Mucosa of descending colon (tissue), 3 donors: ENCODE results near the gene LCMT2. TPM values are rescaled to one million over a fixed set of nuclear protein-coding genes. Genes with fewer than 3 reads are reported as not detected.
A peak's percentile ranks its signal among the peaks of the same experiment; 100 is the strongest.

Experiments used
- ATAC-seq: fragments of 200-7000 bp; cut with Tn5 transposase; one replicate; pipeline ENCODE4 v1.9.1; 2020; ENCODE audit warnings: mild to moderate bottlenecking, moderate library complexity
- DNase-seq, 3 donors: peaks; one replicate each; pipeline ENCODE4 v3.0.0-alpha.2; 2020
- H3K36me3 ChIP-seq: fragments of 200-600 bp; one replicate; pipeline ENCODE4 v1.8.0; 2021; ENCODE audit warnings: low read depth, mild to moderate bottlenecking
- H3K4me1 ChIP-seq: fragments of 200-600 bp; one replicate; pipeline ENCODE4 v1.8.0; 2021; ENCODE audit warnings: low read depth, mild to moderate bottlenecking
- H3K4me3 ChIP-seq: fragments of 200-600 bp; one replicate; pipeline ENCODE4 v1.8.0; 2021; ENCODE audit warnings: mild to moderate bottlenecking
- H3K9me3 ChIP-seq: fragments of 200-600 bp; one replicate; pipeline ENCODE4 v1.8.0; 2021; ENCODE audit warnings: mild to moderate bottlenecking
- intact Hi-C, 2 donors: fragments of 100-400 bp; cut with DNase I in 1 of 2; cut with micrococcal nuclease in 1 of 2; formaldehyde crosslinking; loops; one replicate each; pipeline versions ENCODE4 v1.11.0 to v1.11.1; 2022; cut with DNase I, micrococcal nuclease
- total RNA-seq, 3 donors: library from RNA; stranded (reverse); fragmentation: NEBNext Ultra II Directional in 2 of 3; extraction: Animal tissue kit (Norgen Biotek cat#: 25700) in 2 of 3; gene quantifications; one replicate each; pipeline versions ENCODE4 v1.2.1 to v1.2.4, GENCODE V29; 2021 to 2023
- TF ChIP-seq, protein P1 (sequence below): fragments of 200-600 bp; IDR thresholded peaks from one replicate; pipeline ENCODE4 v1.8.0; 2022; ENCODE audit warnings: antibody characterized with exemption, mild to moderate bottlenecking
- donor health status: DM: no; HTN: no; CAD: no; lungs with moderate emphysema.
- donor health status: DM: no; HTN: no; CAD: no.
- donor health status: DM: no; HTN: yes; CAD: no.

LCMT2 gene
- total RNA-seq, 3 donors from 2014 or later, result 5.0 to 5.4 (median 5.3) TPM

- ATAC-seq, result no peak
- Histone ChIP-seq H3K36me3 (no peaks in the 10 kb centered on the region), H3K4me1 (no peaks in the 10 kb centered on the region), H3K9me3 (no peaks in the 10 kb centered on the region), H3K4me3 (no peak within 1 kb of the TSS)
- TF ChIP-seq, protein P1, sequence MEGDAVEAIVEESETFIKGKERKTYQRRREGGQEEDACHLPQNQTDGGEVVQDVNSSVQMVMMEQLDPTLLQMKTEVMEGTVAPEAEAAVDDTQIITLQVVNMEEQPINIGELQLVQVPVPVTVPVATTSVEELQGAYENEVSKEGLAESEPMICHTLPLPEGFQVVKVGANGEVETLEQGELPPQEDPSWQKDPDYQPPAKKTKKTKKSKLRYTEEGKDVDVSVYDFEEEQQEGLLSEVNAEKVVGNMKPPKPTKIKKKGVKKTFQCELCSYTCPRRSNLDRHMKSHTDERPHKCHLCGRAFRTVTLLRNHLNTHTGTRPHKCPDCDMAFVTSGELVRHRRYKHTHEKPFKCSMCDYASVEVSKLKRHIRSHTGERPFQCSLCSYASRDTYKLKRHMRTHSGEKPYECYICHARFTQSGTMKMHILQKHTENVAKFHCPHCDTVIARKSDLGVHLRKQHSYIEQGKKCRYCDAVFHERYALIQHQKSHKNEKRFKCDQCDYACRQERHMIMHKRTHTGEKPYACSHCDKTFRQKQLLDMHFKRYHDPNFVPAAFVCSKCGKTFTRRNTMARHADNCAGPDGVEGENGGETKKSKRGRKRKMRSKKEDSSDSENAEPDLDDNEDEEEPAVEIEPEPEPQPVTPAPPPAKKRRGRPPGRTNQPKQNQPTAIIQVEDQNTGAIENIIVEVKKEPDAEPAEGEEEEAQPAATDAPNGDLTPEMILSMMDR, result no peak
- no peak for DNase-seq
- intact Hi-C loops, result no loop called here
Measured at GRCh38 chr15:43302205-43302817, 28.1 kb downstream of the LCMT2 start, which contains the start of gene TGM7. Gene TGM7, minus strand, starts transcription at chr15:43302255.

- Histone ChIP-seq H3K9me3 (no peaks in the 10 kb centered on the region), H3K4me3 (no peak overlapping the region), H3K36me3 (no peaks in the 10 kb centered on the region), H3K4me1 (no peaks in the 10 kb centered on the region)
- no peak for ATAC-seq
- no peak for DNase-seq
- intact Hi-C loops, result no loop called here
- TF ChIP-seq, protein P1, result no peak
Measured at GRCh38 chr15:43299884-43300283, 30.5 kb downstream of the LCMT2 start.

- H3K36me3 ChIP-seq, result no peaks in the 10 kb centered on the region
- no peaks in the 10 kb centered on the region for H3K9me3 ChIP-seq
- no peaks in the 10 kb centered on the region for H3K4me1 ChIP-seq
- DNase-seq (no peak), ATAC-seq (no peak)
- intact Hi-C loops, result no loop called here
- TF ChIP-seq, protein P1, result no peak
- H3K4me3 ChIP-seq, result no peak overlapping the region
Measured at GRCh38 chr15:43299411-43299810, 31.0 kb downstream of the LCMT2 start.

DNA sequence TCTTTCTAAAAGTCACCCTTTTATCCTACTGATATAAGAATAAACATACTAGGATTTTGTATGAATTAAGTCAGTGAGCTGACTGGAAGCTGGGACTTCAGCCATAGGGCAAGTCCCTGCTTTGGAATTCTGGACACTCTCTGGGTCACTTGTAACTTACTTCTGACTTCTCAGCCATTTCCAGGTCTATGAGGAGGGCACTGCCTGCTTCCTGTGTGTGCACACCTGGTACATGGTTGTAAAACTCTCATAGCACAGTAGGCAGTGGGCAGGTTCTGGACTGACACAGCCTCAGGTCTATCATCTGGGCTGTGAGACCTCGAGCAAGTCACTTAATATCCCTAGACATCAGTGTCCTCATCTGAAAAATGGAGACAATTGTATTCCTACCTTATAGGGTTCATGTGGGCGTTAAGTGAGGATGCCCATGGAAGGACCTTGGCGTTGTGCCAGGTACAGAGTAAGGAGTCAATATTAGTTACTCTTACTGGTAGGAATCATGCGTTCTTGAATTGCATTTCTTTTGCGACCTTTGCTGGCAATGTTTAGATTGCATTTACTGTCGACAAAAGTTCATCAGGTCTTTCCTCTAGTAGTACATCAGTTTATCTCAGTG is 36.2 kb downstream of the LCMT2 start:
- no peaks in the 10 kb centered on the region for H3K36me3 ChIP-seq
- peak in 1 of 3 donors; percentile 7 for DNase-seq
- peak; percentile 80 for ATAC-seq
- intact Hi-C loops, result loop anchor here in 1 of 2 donors (5.0 kb wide), 1 partner anchor 67 kb away; no protein-coding TSS in a partner anchor
- no peak overlapping the region for H3K4me3 ChIP-seq
- H3K4me1 ChIP-seq, result no peaks in the 10 kb centered on the region
- TF ChIP-seq, protein P1, result no peak
- H3K9me3 ChIP-seq, result no peaks in the 10 kb centered on the region

DNA sequence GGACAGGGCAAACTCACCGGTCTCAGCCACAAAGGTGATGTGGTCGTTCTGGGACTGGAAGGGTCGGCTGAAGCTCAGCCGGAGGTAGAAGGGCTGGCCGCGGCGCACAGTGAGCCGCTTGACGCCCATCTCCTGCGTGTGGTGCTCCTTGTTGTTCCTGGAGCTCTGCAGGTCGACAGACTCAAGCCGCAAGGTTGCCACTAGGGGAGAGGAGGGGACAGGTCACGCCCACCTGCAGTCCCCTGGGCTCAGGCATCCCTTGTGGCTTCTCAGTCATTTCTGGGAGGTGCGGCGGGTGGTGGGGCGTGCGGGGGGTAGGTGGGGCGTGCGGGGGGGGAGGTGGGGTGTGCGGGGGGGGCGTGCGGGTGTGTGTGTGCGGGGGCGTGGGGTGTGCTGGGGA is 36.9 kb downstream of the LCMT2 start:
- no peaks in the 10 kb centered on the region for H3K9me3 ChIP-seq
- TF ChIP-seq, protein P1, result no peak
- no peaks in the 10 kb centered on the region for H3K36me3 ChIP-seq
- DNase-seq (no peak), ATAC-seq (no peak)
- no peaks in the 10 kb centered on the region for H3K4me1 ChIP-seq
- intact Hi-C loops, result loop anchor here in 1 of 2 donors (5.0 kb wide), 1 partner anchor 66 kb away; no protein-coding TSS in a partner anchor
- H3K4me3 ChIP-seq, result no peak overlapping the region
